ENCODE data around the gene GRK5.
"Not testable (repeated sequence)": the region's sequence is repeated elsewhere in the genome, so short reads cannot be mapped to it uniquely, and the experiment has no call there.

Gene GRK5

GRCh38 chr10:119427263-119427864, 220.0 kb downstream of the GRK5 start:
- no peak for TF ChIP-seq CTCF (IDR thresholded peaks at IDR 0.05; ENCODE audit: low read depth, low read length, missing control alignments)
- no peak overlapping the region for H3K4me3 ChIP-seq (replicated peaks; ENCODE audit: low read depth, low read length)
- no peak for DNase-seq (ENCODE audit: extremely low read depth, low read depth)

GRCh38 chr10:119428789-119429188, 221.4 kb downstream of the GRK5 start:
- no peak for TF ChIP-seq CTCF (IDR thresholded peaks at IDR 0.05; ENCODE audit: low read depth, low read length, missing control alignments)
- no peak overlapping the region for H3K4me3 ChIP-seq (replicated peaks; ENCODE audit: low read depth, low read length)
- DNase-seq (ENCODE audit: extremely low read depth, low read depth) = no peak

- no peak for TF ChIP-seq CTCF (IDR thresholded peaks at IDR 0.05; ENCODE audit: low read depth, low read length, missing control alignments)
Observed at GRCh38 chr10:119429771-119430170, 222.4 kb downstream of the GRK5 start.

GRCh38 chr10:119431034-119431772, 223.8 kb downstream of the GRK5 start:
- no peak overlapping the region for H3K4me3 ChIP-seq (replicated peaks; ENCODE audit: low read depth, low read length)
- DNase-seq (ENCODE audit: extremely low read depth, low read depth) = no peak
- no peak for TF ChIP-seq CTCF (IDR thresholded peaks at IDR 0.05; ENCODE audit: low read depth, low read length, missing control alignments)

More at GRCh38 chr10:119429771-119430170, 222.4 kb downstream of the GRK5 start:
- no peak overlapping the region for H3K4me3 ChIP-seq (replicated peaks; ENCODE audit: low read depth, low read length)
- DNase-seq (ENCODE audit: extremely low read depth, low read depth) = no peak

- DNase-seq (ENCODE audit: extremely low read depth, low read depth) = no peak
- no peak overlapping the region for H3K4me3 ChIP-seq (replicated peaks; ENCODE audit: low read depth, low read length)
- TF ChIP-seq CTCF (IDR thresholded peaks at IDR 0.05; ENCODE audit: low read depth, low read length, missing control alignments) = no peak
Observed at GRCh38 chr10:119431773-119432135, 224.4 kb downstream of the GRK5 start.

- not testable (repeated sequence) for DNase-seq (ENCODE audit: extremely low read depth, low read depth); H3K4me3 ChIP-seq (replicated peaks; ENCODE audit: low read depth, low read length)
Observed at GRCh38 chr10:119434942-119435341, 227.6 kb downstream of the GRK5 start.

GRCh38 chr10:119438717-119439116, 231.3 kb downstream of the GRK5 start:
- DNase-seq (ENCODE audit: extremely low read depth, low read depth) = no peak
- no peak overlapping the region for H3K4me3 ChIP-seq (replicated peaks; ENCODE audit: low read depth, low read length)
- no peak for TF ChIP-seq CTCF (IDR thresholded peaks at IDR 0.05; ENCODE audit: low read depth, low read length, missing control alignments)
